Naive thymus-derived CD8-positive, alpha-beta T cell (primary cell): ENCODE measurements around the gene LHFPL5. TPM values are rescaled to one million over a fixed set of nuclear protein-coding genes. Genes with fewer than 3 reads are reported as not detected.

Experiments used
- ATAC-seq, 2 donors: fragments of 150-1000 bp; cut with Tn5 transposase in 1 of 2; sonication (Bioruptor Pico), chemical (Tn5 transposase) in 1 of 2; 1 replicate in 1 of 2; 2 replicates in 1 of 2; pipeline ENCODE4 v1.10.0; 2021; ENCODE audit warnings: mild to moderate bottlenecking in 2 of 2, moderate library complexity in 2 of 2
- POLR2A ChIA-PET: fragments of 350-600 bp; sonication (Branson Sonifier 250); formaldehyde crosslinking; loops from one replicate; lab custom pipeline; 2021; ENCODE audit warnings: antibody characterized with exemption; lab: Charles Lee
- DNase-seq, 10 donors: peaks; one replicate each; pipeline versions ENCODE4 v3.0.0 to v3.0.0-alpha.2; 2020 to 2022
- H3K27ac Mint-ChIP-seq, 10 donors: one replicate each; pipeline ENCODE4 v1.8.0; 2020 to 2022; ENCODE audit warnings: mild to moderate bottlenecking in 10 of 10, mixed read lengths in 10 of 10, moderate library complexity in 4 of 10, inconsistent platforms in 1 of 10
- H3K27me3 Mint-ChIP-seq, 5 donors: one replicate each; pipeline ENCODE4 v1.8.0; 2021 to 2022; ENCODE audit warnings: mixed read lengths in 5 of 5
- H3K36me3 Mint-ChIP-seq, 3 donors: one replicate each; pipeline ENCODE4 v1.8.0; 2020 to 2022; ENCODE audit warnings: mixed read lengths in 3 of 3, mild to moderate bottlenecking in 2 of 3, inconsistent platforms in 1 of 3
- H3K4me1 Mint-ChIP-seq, 4 donors: one replicate each; pipeline ENCODE4 v1.8.0; 2021 to 2022; ENCODE audit warnings: mixed read lengths in 4 of 4
- H3K4me3 Mint-ChIP-seq, 10 donors: one replicate each; pipeline ENCODE4 v1.8.0; 2020 to 2022; ENCODE audit warnings: mild to moderate bottlenecking in 10 of 10, mixed read lengths in 10 of 10, moderate library complexity in 6 of 10, inconsistent platforms in 1 of 10
- H3K9me3 Mint-ChIP-seq, 9 donors: one replicate each; pipeline ENCODE4 v1.8.0; 2020 to 2022; ENCODE audit warnings: mixed read lengths in 9 of 9, mild to moderate bottlenecking in 3 of 9, inconsistent platforms in 1 of 9, moderate library complexity in 1 of 9
- polyA plus RNA-seq, 3 donors: library from polyadenylated mRNA; unstranded; fragments of 300-500 nt; fragmentation: Illumina TruSeq; gene quantifications; one replicate each; pipeline ENCODE4 v1.2.3, GENCODE V29; 2021
- total RNA-seq, 8 experiments: library from RNA in 2 of 8; stranded (reverse) in 2 of 8; gene quantifications; one replicate each; pipeline ENCODE4 v1.2.3 and lab custom pipeline; 2021 to 2026

Gene LHFPL5
- total and polyA plus RNA-seq, 5 experiments from 2014 or later, result not detected

DNA sequence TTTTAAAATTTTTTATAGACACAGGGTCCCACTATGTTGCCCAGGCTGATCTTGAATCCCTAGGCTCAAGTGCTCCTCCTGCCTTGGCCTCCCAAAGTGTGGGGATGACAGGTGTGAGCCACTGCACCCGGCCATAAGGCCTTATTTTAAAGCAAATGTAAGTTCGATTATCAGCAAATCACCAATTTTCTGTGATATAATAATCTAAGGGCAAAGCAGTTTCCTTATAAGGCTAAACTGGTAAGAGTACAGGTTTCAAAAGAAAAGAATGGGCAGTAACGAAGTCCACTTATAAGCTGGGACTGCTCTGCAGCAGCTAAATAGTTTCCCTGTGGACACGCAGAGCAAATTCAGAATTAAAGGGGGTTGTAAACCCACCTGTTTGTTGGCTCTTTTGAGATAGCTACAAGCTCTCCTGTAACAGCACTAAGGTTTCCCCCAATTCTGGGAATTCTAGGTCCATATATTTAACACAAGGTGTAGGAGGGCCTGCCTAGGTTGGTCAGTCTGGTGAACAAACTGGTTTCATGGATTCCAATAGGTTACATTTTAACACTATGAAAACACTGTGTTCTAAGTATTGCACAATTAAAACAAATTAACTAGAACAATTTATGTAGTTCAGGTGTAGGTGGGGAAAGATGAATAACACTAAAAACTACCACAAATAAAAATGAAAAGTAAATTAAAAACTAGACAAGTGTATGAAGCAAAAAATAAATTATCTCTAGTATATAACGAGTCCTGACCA lies 26.3 kb downstream of the LHFPL5 start:
- Mint-ChIP-seq H3K4me1 (no peaks in the 10 kb centered on the region), H3K36me3 (peaks cover 0 to 30% (median 11%) of the 10 kb centered on the region in 3 donors)

DNA sequence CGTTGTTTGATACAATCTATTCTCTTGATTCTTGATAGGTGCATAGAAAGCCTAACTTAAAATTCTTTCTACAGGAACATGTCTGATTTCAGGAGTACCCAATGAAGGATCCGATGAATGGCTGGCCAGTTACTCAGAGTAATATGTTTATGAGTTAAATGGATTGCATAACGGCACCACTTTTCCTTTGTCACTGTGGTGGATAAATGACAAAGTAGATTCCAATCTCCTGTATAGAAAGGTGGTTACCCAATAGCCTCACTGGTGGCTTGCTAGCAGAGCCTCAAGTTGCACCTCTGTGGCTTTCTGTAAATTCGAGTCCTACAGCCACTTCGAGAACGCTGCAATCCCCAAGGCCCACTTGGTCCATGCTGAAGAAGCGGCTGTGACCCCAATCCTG lies 28.4 kb downstream of the LHFPL5 start:
- H3K36me3 Mint-ChIP-seq, result peaks cover 5 to 47% (median 16%) of the 10 kb centered on the region in 3 donors
- H3K4me1 Mint-ChIP-seq, result no peaks in the 10 kb centered on the region
- H3K9me3 Mint-ChIP-seq, result peaks cover 0 to 2% (median 0%) of the 10 kb centered on the region in 9 donors
- peak overlapping the region in 1 of 10 donors; percentile 17 for H3K27ac Mint-ChIP-seq
- ATAC-seq (no peak), DNase-seq (no peak)
- POLR2A ChIA-PET, result no interaction called here
- no peak overlapping the region for H3K4me3 Mint-ChIP-seq
- H3K27me3 Mint-ChIP-seq, result no peaks in the 10 kb centered on the region

More for the DNA sequence above, 26.3 kb downstream of the LHFPL5 start:
- H3K27ac Mint-ChIP-seq, result no peak overlapping the region
- DNase-seq, result no peak
- POLR2A ChIA-PET, result no interaction called here
- ATAC-seq, result no peak
- peaks cover 0 to 3% (median 0%) of the 10 kb centered on the region in 5 donors for H3K27me3 Mint-ChIP-seq
- no peak overlapping the region for H3K4me3 Mint-ChIP-seq
- peaks cover 0 to 2% (median 0%) of the 10 kb centered on the region in 9 donors for H3K9me3 Mint-ChIP-seq

DNA sequence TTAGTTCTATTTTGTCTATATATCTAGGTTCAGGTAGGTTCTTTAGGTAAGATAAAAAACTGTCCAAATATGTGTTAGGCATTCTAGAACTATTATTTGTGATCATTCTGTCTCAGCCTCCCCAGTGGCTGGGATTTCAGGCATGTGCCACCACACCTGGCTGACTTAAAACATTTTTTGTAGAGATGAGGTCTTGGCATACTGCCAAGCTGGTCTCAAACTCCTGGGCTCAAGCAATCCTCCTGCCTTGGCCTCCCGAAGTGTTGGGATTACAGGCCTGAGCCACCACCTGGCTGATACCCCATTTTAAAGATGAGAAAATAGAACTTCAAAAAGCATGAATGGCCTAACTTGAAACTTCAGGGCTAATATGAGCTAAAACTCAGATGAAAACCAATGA lies 33.9 kb downstream of the LHFPL5 start:
- Mint-ChIP-seq H3K27ac (no peak overlapping the region), H3K9me3 (no peaks in the 10 kb centered on the region), H3K36me3 (peaks cover 5 to 82% (median 18%) of the 10 kb centered on the region in 3 donors), H3K4me1 (no peaks in the 10 kb centered on the region), H3K27me3 (no peaks in the 10 kb centered on the region), H3K4me3 (no peak overlapping the region)
- DNase-seq (no peak), ATAC-seq (no peak)
- POLR2A ChIA-PET, result no interaction called here

DNA sequence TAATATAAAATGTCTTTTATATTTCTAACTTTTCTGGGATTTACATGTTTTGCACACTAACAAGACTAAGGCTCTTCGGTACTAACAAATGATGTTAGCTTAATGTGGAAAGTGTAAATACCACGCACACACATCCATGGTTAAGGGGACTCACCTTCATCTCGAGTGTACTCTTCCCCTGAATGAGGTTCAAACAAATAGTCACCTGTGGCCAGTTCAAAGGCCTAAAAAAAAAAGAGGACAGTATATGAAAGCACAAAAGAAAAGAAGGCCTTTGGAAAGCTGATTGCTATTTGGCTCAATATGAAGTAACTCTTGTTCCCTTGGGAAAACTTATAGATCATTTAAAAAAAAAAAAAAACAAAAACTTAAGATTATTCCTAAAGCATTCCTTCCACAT lies 37.2 kb downstream of the LHFPL5 start:
- H3K27me3 Mint-ChIP-seq, result no peaks in the 10 kb centered on the region
- no peaks in the 10 kb centered on the region for H3K4me1 Mint-ChIP-seq
- no peak for DNase-seq
- POLR2A ChIA-PET, result no interaction called here
- no peak overlapping the region for H3K27ac Mint-ChIP-seq
- H3K9me3 Mint-ChIP-seq, result no peaks in the 10 kb centered on the region
- no peak overlapping the region for H3K4me3 Mint-ChIP-seq
- ATAC-seq, result no peak
- peaks cover 5 to 81% (median 17%) of the 10 kb centered on the region in 3 donors for H3K36me3 Mint-ChIP-seq

DNA sequence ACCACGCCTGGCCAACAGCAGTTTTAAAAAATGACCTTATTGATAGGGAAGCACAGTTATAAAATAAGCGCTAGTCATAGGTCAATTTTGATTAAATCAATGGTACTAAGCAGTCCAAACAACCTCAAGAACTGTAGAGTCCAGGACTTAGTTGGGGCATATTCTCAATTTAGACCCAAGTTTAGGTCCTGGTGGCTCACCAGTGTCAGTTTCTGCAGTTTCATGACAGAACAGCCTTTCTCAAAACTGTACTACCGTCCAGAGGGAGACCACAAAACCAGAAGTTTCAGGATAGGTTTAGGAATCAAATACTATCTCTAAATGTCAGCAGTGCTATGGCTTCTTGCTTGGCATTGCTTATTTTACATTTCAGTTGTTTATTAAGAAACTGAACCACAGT lies 39.1 kb downstream of the LHFPL5 start:
- H3K4me3 Mint-ChIP-seq, result no peak overlapping the region
- DNase-seq, result no peak
- POLR2A ChIA-PET, result no interaction called here
- no peaks in the 10 kb centered on the region for H3K27me3 Mint-ChIP-seq
- no peaks in the 10 kb centered on the region for H3K4me1 Mint-ChIP-seq
- H3K36me3 Mint-ChIP-seq, result peaks cover 8 to 76% (median 22%) of the 10 kb centered on the region in 3 donors
- no peak overlapping the region for H3K27ac Mint-ChIP-seq
- no peak for ATAC-seq
- H3K9me3 Mint-ChIP-seq, result peaks cover 0 to 5% (median 0%) of the 10 kb centered on the region in 9 donors

DNA sequence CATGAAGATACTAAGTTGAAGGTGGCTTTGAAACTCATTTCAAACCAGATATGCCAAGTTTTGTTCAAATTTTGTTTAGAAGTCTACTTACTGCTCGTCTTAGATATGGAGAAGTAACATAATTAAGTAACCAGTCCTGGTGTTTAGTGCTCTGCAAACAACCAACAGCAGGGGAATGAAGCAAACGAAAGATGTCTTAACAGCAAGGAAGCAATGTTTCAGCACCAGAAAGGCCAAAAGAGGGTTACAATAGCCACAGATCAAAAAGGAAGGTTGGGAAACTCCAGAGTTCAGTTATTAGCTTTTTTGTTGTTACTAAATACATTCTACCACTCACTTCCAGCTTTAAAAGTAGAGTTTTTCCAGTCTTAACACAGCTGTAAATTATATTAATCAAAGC lies 45.1 kb downstream of the LHFPL5 start:
- POLR2A ChIA-PET, result interaction anchor here (0.7 kb wide), 1 partner anchor 207 kb away, joined by 4 read pairs; no protein-coding TSS in a partner anchor
- no peak for DNase-seq
- Mint-ChIP-seq H3K4me1 (no peaks in the 10 kb centered on the region), H3K27me3 (no peaks in the 10 kb centered on the region), H3K36me3 (peaks cover 12 to 77% (median 40%) of the 10 kb centered on the region in 3 donors), H3K9me3 (peaks cover 0 to 5% (median 0%) of the 10 kb centered on the region in 9 donors), H3K4me3 (no peak overlapping the region), H3K27ac (peak overlapping the region in 1 of 10 donors; percentile 7)
- ATAC-seq, result no peak

DNA sequence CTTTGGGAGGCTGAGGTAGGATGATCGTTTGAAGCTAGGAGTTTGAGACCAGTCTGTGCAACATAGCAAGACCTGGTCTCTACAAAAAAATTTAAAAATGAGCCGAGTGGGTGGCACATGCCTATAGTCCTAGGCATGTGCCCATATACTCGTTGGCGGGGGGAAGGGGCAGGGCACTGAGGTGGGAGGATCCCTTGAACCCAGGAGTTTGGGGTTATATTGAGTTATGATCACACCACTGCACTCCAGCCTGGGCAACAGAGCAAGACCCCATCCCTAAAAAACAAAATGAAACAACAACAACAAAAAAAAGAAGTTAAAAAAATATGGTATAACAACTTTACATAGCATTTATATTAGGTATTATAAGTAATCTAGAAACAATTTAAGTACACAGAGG lies 47.8 kb downstream of the LHFPL5 start:
- no peak overlapping the region for H3K4me3 Mint-ChIP-seq
- peaks cover 0 to 5% (median 0%) of the 10 kb centered on the region in 9 donors for H3K9me3 Mint-ChIP-seq
- POLR2A ChIA-PET, result no interaction called here
- H3K27ac Mint-ChIP-seq, result no peak overlapping the region
- H3K4me1 Mint-ChIP-seq, result no peaks in the 10 kb centered on the region
- no peaks in the 10 kb centered on the region for H3K27me3 Mint-ChIP-seq
- no peak for ATAC-seq
- no peak for DNase-seq
- peaks cover 12 to 85% (median 45%) of the 10 kb centered on the region in 3 donors for H3K36me3 Mint-ChIP-seq

DNA sequence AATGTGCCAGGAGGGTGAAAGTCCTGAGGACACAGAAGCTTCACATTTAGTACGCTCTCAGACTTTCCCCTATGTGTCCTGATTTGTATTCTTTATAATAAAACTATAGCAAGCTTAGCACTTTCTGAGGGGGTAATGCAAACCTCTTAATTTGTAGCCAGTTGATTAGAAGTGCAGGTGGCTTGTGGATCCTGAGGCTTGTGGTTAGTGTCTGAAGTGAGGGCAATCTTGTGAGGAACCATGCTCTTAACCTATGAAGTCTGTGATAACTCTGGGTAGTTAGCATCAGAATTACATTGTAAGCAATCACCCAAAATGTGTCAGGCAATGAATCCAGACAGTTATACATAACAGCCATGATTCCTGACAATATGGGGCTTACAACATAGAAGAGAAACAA lies 51.1 kb downstream of the LHFPL5 start:
- POLR2A ChIA-PET, result interaction anchor here (1.1 kb wide), 1 partner anchor 8 kb away, joined by 3 read pairs; no protein-coding TSS in a partner anchor
- Mint-ChIP-seq H3K36me3 (peaks cover 5 to 92% (median 46%) of the 10 kb centered on the region in 3 donors), H3K4me3 (no peak overlapping the region), H3K9me3 (no peaks in the 10 kb centered on the region), H3K27ac (no peak overlapping the region), H3K27me3 (no peaks in the 10 kb centered on the region), H3K4me1 (no peaks in the 10 kb centered on the region)
- ATAC-seq, result no peak
- DNase-seq, result no peak

DNA sequence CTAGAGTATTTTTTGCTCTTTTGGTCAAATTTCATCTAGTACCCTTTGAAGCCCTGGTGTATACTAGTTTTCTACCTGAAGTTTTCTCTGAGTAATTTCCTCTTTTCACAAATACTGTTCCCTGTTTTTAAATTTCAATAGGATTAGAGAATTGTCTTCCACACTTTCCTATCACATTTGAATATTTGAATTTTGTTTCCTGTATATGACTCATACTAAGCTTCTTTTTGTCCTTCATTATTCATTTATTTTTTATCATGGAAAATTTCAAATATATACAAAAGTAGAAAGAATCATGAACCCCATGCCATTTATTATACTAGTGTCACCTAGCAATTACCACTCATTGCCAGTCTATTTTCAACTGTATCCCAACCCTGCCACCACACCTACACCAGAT lies 52.7 kb downstream of the LHFPL5 start:
- POLR2A ChIA-PET, result no interaction called here
- ATAC-seq, result no peak
- peaks cover 5 to 95% (median 45%) of the 10 kb centered on the region in 3 donors for H3K36me3 Mint-ChIP-seq

DNA sequence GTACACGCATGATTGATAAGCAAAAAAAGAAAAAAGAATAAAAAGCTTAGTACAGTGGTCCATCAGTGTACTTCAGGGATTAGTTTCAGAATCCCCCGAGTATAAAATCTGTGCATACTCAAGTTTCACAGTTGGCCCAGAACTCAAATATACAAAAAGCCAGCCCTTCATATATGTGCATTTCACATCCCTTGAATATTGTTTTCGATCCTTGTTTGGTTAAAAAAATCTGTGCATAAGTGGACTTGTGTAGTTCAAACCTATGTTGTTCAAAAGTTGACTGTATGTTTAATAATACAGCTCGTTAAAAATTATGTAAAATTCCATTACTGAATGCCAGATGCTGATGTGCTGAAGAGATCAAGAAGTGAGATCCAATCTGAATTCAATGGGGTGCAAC lies 54.2 kb downstream of the LHFPL5 start:
- POLR2A ChIA-PET, result no interaction called here
- no peak overlapping the region for H3K27ac Mint-ChIP-seq
- no peaks in the 10 kb centered on the region for H3K9me3 Mint-ChIP-seq
- ATAC-seq, result no peak
- no peak for DNase-seq
- peaks cover 5 to 92% (median 50%) of the 10 kb centered on the region in 3 donors for H3K36me3 Mint-ChIP-seq
- peaks cover 0 to 4% (median 2%) of the 10 kb centered on the region in 4 donors for H3K4me1 Mint-ChIP-seq
- no peak overlapping the region for H3K4me3 Mint-ChIP-seq
- no peaks in the 10 kb centered on the region for H3K27me3 Mint-ChIP-seq

More for the DNA sequence above, 52.7 kb downstream of the LHFPL5 start:
- no peaks in the 10 kb centered on the region for H3K27me3 Mint-ChIP-seq
- DNase-seq, result no peak
- peak overlapping the region in 1 of 10 donors; percentile 39 for H3K27ac Mint-ChIP-seq
- no peaks in the 10 kb centered on the region for H3K9me3 Mint-ChIP-seq
- H3K4me1 Mint-ChIP-seq, result peaks cover 0 to 4% (median 2%) of the 10 kb centered on the region in 4 donors
- no peak overlapping the region for H3K4me3 Mint-ChIP-seq

Other genes with a start within 250 kb of the LHFPL5 start
- 10 to 100 TPM; 75.4 to 79.1 TPM for gene FKBP5, start 116.4 kb upstream of the LHFPL5 start, total RNA-seq
- gene FKBP5, start 116.4 kb upstream of the LHFPL5 start, polyA plus RNA-seq, result 100 to 1,000 TPM; 108 to 297 (median 154) TPM
- 1 to 10 TPM; 1.9 to 2.0 TPM for gene ARMC12, start 68.3 kb upstream of the LHFPL5 start, total RNA-seq
- gene ARMC12, start 68.3 kb upstream of the LHFPL5 start, polyA plus RNA-seq, result 1 to 10 TPM in 2 of 3 donors, under 1 TPM in 1; 0.30 to 1.3 (median 1.2) TPM
- not detected for gene CLPSL2, start 28.8 kb upstream of the LHFPL5 start, total RNA-seq
- not detected for gene CLPSL2, start 28.8 kb upstream of the LHFPL5 start, polyA plus RNA-seq
- not detected for gene CLPSL1, start 24.3 kb upstream of the LHFPL5 start, total RNA-seq
- gene CLPSL1, start 24.3 kb upstream of the LHFPL5 start, polyA plus RNA-seq, result not detected
- not detected for gene CLPS, start 8.0 kb upstream of the LHFPL5 start, total RNA-seq
- gene CLPS, start 8.0 kb upstream of the LHFPL5 start, polyA plus RNA-seq, result not detected
- 10 to 100 TPM; 48.0 to 53.4 TPM for gene SRPK1, start 115.7 kb downstream of the LHFPL5 start, total RNA-seq
- gene SRPK1, start 115.7 kb downstream of the LHFPL5 start, polyA plus RNA-seq, result 10 to 100 TPM; 28.2 to 40.8 (median 40.3) TPM
- not detected for gene SLC26A8, start 219.3 kb downstream of the LHFPL5 start, total RNA-seq
- not detected for gene SLC26A8, start 219.3 kb downstream of the LHFPL5 start, polyA plus RNA-seq
- gene MAPK14, start 222.5 kb downstream of the LHFPL5 start, total RNA-seq, result 10 to 100 TPM; 51.5 to 56.5 TPM
- 10 to 100 TPM; 38.1 to 52.9 (median 39.6) TPM for gene MAPK14, start 222.5 kb downstream of the LHFPL5 start, polyA plus RNA-seq